ENCODE data around the gene METTL23.

GRCh38 chr17:76710863-76711611, 15.6 kb upstream of the METTL23 start, which contains the start of gene MXRA7:
- TF ChIP-seq CTCF (IDR thresholded peaks at IDR 0.05; ENCODE audit: extremely low read depth in 1 of 2, insufficient read depth in 1 of 2, low read depth in 1 of 2, low read length in 2 of 2) (no peak), POLR2A (IDR thresholded peaks at IDR 0.05; ENCODE audit: low read depth, low read length) (peak; percentile 9), POLR2AphosphoS5 (IDR thresholded peaks at IDR 0.05; ENCODE audit: insufficient read depth, low read depth, low read length) (peak; percentile 31), FOS (IDR thresholded peaks at IDR 0.05; ENCODE audit: borderline replicate concordance, insufficient read depth, low read length) (peak; percentile 7), MAX (IDR thresholded peaks at IDR 0.05; ENCODE audit: insufficient read depth, insufficient read length) (no peak), JUN (IDR thresholded peaks at IDR 0.05; ENCODE audit: borderline replicate concordance, insufficient read depth, insufficient read length, low read depth) (no peak)

Measured in endothelial cell of umbilical vein (primary cell).